HL-60 (cell line): ENCODE measurements around the gene RPS6KA6.

ENCODE experiments used
- DNase-seq, 2 experiments: peaks; one replicate each; pipeline ENCODE4 v3.0.0-alpha.2; 2010 to 2020; ENCODE audit warnings: low read depth in 1 of 2, low spot score in 1 of 2
- H3K27ac ChIP-seq: fragments of 250-450 bp; sonication (Bioruptor Pico); replicated peaks from 2 replicates; pipeline ENCODE4 v1.5.1; 2020; ENCODE audit warnings: mild to moderate bottlenecking, moderate library complexity
- H3K27me3 ChIP-seq: fragments of 250-450 bp; sonication (Bioruptor Pico); 2 replicates; pipeline ENCODE4 v1.5.1; 2021; ENCODE audit warnings: mild to moderate bottlenecking, moderate library complexity; ENCODE audit not compliant: insufficient read depth, poor library complexity, severe bottlenecking
- H3K4me3 ChIP-seq: replicated peaks from 2 replicates; pipeline ENCODE4 v1.5.1; 2011; ENCODE audit warnings: mild to moderate bottlenecking, control low read depth, low read length; ENCODE audit not compliant: insufficient read depth
- GABPA ChIP-seq: IDR thresholded peaks from 2 replicates; pipeline ENCODE4 v1.6.1; 2012; ENCODE audit warnings: low read depth
- POLR2AphosphoS5 ChIP-seq: IDR thresholded peaks from 2 replicates; pipeline ENCODE4 v1.6.1; 2012; ENCODE audit warnings: low read depth
- SPI1 ChIP-seq: IDR thresholded peaks from 2 replicates; pipeline ENCODE4 v1.6.1; 2012; ENCODE audit warnings: low read depth, mild to moderate bottlenecking, borderline replicate concordance
- TF ChIP-seq, protein P1 (sequence below): IDR thresholded peaks from 2 replicates; pipeline ENCODE4 v1.6.1; 2012; ENCODE audit warnings: low read depth; ENCODE audit not compliant: insufficient replicate concordance
- TF ChIP-seq, protein P2 (sequence below): IDR thresholded peaks from one replicate; pipeline ENCODE4 v1.5.1; 2011; ENCODE audit warnings: low read length, control low read depth, inconsistent platforms; ENCODE audit not compliant: insufficient read depth

RPS6KA6 gene

GRCh38 chrX:84118769-84119168 is 69.2 kb downstream of the RPS6KA6 start:
- no peak overlapping the region for H3K4me3 ChIP-seq
- no peak overlapping the region for H3K27ac ChIP-seq
- TF ChIP-seq SPI1 = no peak
- TF ChIP-seq GABPA = no peak
- TF ChIP-seq, protein P1, sequence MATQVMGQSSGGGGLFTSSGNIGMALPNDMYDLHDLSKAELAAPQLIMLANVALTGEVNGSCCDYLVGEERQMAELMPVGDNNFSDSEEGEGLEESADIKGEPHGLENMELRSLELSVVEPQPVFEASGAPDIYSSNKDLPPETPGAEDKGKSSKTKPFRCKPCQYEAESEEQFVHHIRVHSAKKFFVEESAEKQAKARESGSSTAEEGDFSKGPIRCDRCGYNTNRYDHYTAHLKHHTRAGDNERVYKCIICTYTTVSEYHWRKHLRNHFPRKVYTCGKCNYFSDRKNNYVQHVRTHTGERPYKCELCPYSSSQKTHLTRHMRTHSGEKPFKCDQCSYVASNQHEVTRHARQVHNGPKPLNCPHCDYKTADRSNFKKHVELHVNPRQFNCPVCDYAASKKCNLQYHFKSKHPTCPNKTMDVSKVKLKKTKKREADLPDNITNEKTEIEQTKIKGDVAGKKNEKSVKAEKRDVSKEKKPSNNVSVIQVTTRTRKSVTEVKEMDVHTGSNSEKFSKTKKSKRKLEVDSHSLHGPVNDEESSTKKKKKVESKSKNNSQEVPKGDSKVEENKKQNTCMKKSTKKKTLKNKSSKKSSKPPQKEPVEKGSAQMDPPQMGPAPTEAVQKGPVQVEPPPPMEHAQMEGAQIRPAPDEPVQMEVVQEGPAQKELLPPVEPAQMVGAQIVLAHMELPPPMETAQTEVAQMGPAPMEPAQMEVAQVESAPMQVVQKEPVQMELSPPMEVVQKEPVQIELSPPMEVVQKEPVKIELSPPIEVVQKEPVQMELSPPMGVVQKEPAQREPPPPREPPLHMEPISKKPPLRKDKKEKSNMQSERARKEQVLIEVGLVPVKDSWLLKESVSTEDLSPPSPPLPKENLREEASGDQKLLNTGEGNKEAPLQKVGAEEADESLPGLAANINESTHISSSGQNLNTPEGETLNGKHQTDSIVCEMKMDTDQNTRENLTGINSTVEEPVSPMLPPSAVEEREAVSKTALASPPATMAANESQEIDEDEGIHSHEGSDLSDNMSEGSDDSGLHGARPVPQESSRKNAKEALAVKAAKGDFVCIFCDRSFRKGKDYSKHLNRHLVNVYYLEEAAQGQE = no peak
- TF ChIP-seq, protein P2, sequence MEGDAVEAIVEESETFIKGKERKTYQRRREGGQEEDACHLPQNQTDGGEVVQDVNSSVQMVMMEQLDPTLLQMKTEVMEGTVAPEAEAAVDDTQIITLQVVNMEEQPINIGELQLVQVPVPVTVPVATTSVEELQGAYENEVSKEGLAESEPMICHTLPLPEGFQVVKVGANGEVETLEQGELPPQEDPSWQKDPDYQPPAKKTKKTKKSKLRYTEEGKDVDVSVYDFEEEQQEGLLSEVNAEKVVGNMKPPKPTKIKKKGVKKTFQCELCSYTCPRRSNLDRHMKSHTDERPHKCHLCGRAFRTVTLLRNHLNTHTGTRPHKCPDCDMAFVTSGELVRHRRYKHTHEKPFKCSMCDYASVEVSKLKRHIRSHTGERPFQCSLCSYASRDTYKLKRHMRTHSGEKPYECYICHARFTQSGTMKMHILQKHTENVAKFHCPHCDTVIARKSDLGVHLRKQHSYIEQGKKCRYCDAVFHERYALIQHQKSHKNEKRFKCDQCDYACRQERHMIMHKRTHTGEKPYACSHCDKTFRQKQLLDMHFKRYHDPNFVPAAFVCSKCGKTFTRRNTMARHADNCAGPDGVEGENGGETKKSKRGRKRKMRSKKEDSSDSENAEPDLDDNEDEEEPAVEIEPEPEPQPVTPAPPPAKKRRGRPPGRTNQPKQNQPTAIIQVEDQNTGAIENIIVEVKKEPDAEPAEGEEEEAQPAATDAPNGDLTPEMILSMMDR = no peak
- no peak for TF ChIP-seq POLR2AphosphoS5
- H3K27me3 ChIP-seq = no peaks in the 10 kb centered on the region
- no peak for DNase-seq

GRCh38 chrX:84118315-84118714 is 69.7 kb downstream of the RPS6KA6 start:
- no peaks in the 10 kb centered on the region for H3K27me3 ChIP-seq
- H3K27ac ChIP-seq = no peak overlapping the region
- TF ChIP-seq SPI1 = no peak
- TF ChIP-seq, protein P2 = no peak
- TF ChIP-seq POLR2AphosphoS5 = no peak
- TF ChIP-seq GABPA = no peak
- TF ChIP-seq, protein P1 = no peak
- DNase-seq = no peak
- H3K4me3 ChIP-seq = no peak overlapping the region

DNA sequence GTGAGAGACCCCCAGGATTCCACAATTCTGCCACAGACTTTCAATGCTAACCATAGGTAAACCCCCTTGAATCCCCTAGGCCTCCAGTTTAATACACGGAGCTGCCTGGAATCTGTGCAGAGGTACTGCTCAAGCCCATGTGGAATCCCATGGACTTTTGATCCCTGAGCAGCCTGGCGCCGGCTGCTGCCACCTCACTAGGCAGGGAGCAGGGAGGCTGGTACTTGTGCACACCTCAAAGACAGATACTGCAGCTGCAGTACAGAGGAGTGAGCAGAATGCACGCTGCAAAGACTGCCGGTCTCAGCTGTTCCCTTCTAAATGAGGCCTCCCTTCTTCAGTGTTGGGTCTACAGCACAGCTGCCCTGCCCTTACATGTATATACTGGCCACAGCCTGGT is 79.4 kb downstream of the RPS6KA6 start:
- TF ChIP-seq POLR2AphosphoS5 = no peak
- TF ChIP-seq, protein P2 = no peak
- TF ChIP-seq SPI1 = no peak
- TF ChIP-seq, protein P1 = no peak
- TF ChIP-seq GABPA = no peak
- H3K27ac ChIP-seq = no peak overlapping the region
- DNase-seq = no peak
- H3K27me3 ChIP-seq = no peaks in the 10 kb centered on the region
- no peak overlapping the region for H3K4me3 ChIP-seq
